ENCODE results near the gene MUC5B.

DNA sequence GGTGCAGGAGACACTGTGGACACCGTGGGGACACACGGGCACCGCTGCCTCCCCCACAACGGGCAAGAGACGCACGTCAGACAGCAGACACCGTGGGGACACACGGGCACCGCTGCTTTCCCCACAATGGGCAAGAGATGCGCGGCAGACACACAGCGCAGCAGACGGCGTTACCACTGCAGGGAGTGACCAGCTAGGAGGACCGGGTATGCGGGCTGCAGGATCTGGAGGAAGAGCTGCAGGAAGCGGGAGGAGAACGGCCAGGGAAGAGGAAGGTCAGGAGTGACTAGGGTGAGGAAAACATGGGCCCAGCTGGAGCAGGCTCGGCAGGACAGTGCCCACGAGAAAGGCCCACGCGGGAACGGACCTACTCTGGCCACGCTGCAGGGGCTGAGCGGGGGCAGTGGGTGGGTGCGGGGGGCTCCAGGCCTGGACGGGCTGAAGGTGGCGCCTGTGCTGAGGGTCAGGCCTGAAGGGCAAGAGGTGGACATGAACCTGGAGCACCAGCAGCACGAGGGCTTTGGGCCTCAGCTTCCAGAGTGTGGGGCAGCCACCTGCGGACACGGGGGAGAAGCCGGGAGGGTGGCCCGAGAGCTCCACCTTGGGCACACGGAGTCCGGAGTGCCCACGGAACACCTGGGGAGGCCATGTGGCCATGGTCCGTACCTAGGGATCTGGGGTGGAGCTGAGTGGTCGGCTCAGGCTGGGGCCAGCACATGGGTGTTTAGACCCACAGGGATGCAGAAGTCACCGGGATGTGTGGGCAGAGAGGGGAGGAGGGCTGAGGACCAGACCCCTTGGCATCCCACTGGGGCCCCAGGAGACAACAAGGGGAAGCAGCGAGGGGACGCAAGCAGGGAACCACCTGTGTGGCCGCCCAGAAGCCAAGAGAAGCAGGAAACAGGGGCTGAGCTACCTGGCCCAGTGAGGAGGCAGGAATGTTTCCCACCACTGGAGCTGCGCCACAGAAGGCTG is 70.1 kb downstream of the MUC5B start:
- no peak for TF ChIP-seq POLR2A (IDR thresholded peaks at IDR 0.05)
- TF ChIP-seq POLR2AphosphoS5 (IDR thresholded peaks at IDR 0.05) = no peak
